KMS-11 (cell line): ENCODE results near the gene SYT1.

Source experiments
- H2AFZ ChIP-seq: fragments of 200-600 bp; sonication (generic); 2 replicates; pipeline ENCODE4 v1.6.1; 2016; ENCODE audit warnings: antibody characterized with exemption, mixed run types, low read depth
- H3K27ac ChIP-seq: fragments of 200-600 bp; sonication (generic); 2 replicates; pipeline ENCODE4 v1.6.1; 2016; ENCODE audit warnings: mild to moderate bottlenecking, mixed run types
- H3K27me3 ChIP-seq: fragments of 200-600 bp; sonication (generic); 2 replicates; pipeline ENCODE4 v1.6.1; 2017; ENCODE audit warnings: mild to moderate bottlenecking, low read depth, mixed run types, moderate library complexity; ENCODE audit not compliant: insufficient read depth
- H3K36me3 ChIP-seq: fragments of 200-600 bp; sonication (generic); 2 replicates; pipeline ENCODE4 v1.6.1; 2017; ENCODE audit warnings: mild to moderate bottlenecking, mixed run types; ENCODE audit not compliant: insufficient read depth
- H3K4me1 ChIP-seq: fragments of 200-600 bp; sonication (generic); 2 replicates; pipeline ENCODE4 v1.6.1; 2016; ENCODE audit warnings: mild to moderate bottlenecking, low read depth, mixed run types; ENCODE audit not compliant: poor library complexity, severe bottlenecking
- H3K4me2 ChIP-seq: fragments of 200-600 bp; sonication (generic); 2 replicates; pipeline ENCODE4 v1.7.0; 2016; ENCODE audit warnings: mild to moderate bottlenecking, mixed run types
- H3K4me3 ChIP-seq: fragments of 200-600 bp; sonication (generic); IDR thresholded peaks from 2 replicates; pipeline ENCODE4 v1.6.1; 2017; ENCODE audit warnings: low read depth, low read length, mixed read lengths; ENCODE audit not compliant: insufficient read depth
- H3K79me2 ChIP-seq: fragments of 200-600 bp; sonication (generic); 2 replicates; pipeline ENCODE4 v1.6.1; 2016; ENCODE audit warnings: low read depth, mixed run types; ENCODE audit not compliant: insufficient read depth
- H3K9ac ChIP-seq: fragments of 200-600 bp; sonication (generic); 2 replicates; pipeline ENCODE4 v1.6.1; 2016; ENCODE audit warnings: mild to moderate bottlenecking, mixed run types
- H4K20me1 ChIP-seq: fragments of 200-600 bp; sonication (generic); 2 replicates; pipeline ENCODE4 v1.6.1; 2016; ENCODE audit warnings: mild to moderate bottlenecking, mixed run types; ENCODE audit not compliant: insufficient read depth
- CTCF ChIP-seq: fragments of 200-600 bp; sonication (generic); conservative IDR thresholded peaks from 2 replicates; pipeline ENCODE4 v1.6.1; 2017; ENCODE audit warnings: low read depth, mild to moderate bottlenecking, antibody characterized with exemption, low read length, moderate library complexity, mixed read lengths

Gene SYT1

GRCh38 chr12:79260923-79261322 is 396.3 kb downstream of the SYT1 start:
- Histone ChIP-seq H3K4me1 (peaks cover 11% of the 10 kb centered on the region), H3K9ac (no peak overlapping the region), H3K27me3 (no peaks in the 10 kb centered on the region), H3K4me3 (no peak overlapping the region), H2AFZ (no peak overlapping the region), H3K27ac (no peak overlapping the region), H3K36me3 (no peaks in the 10 kb centered on the region), H3K4me2 (no peak overlapping the region), H3K79me2 (no peaks in the 10 kb centered on the region), H4K20me1 (no peaks in the 10 kb centered on the region)
- TF ChIP-seq CTCF: no peak

GRCh38 chr12:79262938-79263337 is 398.4 kb downstream of the SYT1 start:
- no peak overlapping the region for H3K27ac ChIP-seq
- H4K20me1 ChIP-seq: no peaks in the 10 kb centered on the region
- H3K4me2 ChIP-seq: no peak overlapping the region
- no peaks in the 10 kb centered on the region for H3K27me3 ChIP-seq
- H3K36me3 ChIP-seq: no peaks in the 10 kb centered on the region
- no peak overlapping the region for H3K4me3 ChIP-seq
- TF ChIP-seq CTCF: no peak
- no peaks in the 10 kb centered on the region for H3K4me1 ChIP-seq
- H3K79me2 ChIP-seq: no peaks in the 10 kb centered on the region
- no peak overlapping the region for H3K9ac ChIP-seq
- no peak overlapping the region for H2AFZ ChIP-seq

GRCh38 chr12:79266343-79267144 is 402.0 kb downstream of the SYT1 start:
- H3K4me2 ChIP-seq: no peak overlapping the region
- H2AFZ ChIP-seq: no peak overlapping the region
- no peaks in the 10 kb centered on the region for H3K27me3 ChIP-seq
- no peaks in the 10 kb centered on the region for H4K20me1 ChIP-seq
- H3K9ac ChIP-seq: no peak overlapping the region
- H3K36me3 ChIP-seq: no peaks in the 10 kb centered on the region
- no peak overlapping the region for H3K27ac ChIP-seq
- no peak overlapping the region for H3K4me3 ChIP-seq
- TF ChIP-seq CTCF: no peak
- H3K79me2 ChIP-seq: no peaks in the 10 kb centered on the region
- no peaks in the 10 kb centered on the region for H3K4me1 ChIP-seq

GRCh38 chr12:79267580-79267979 is 403.0 kb downstream of the SYT1 start:
- no peaks in the 10 kb centered on the region for H3K36me3 ChIP-seq
- H3K4me2 ChIP-seq: no peak overlapping the region
- peaks cover under 1% of the 10 kb centered on the region for H3K4me1 ChIP-seq
- H4K20me1 ChIP-seq: no peaks in the 10 kb centered on the region
- H3K27me3 ChIP-seq: no peaks in the 10 kb centered on the region
- H3K79me2 ChIP-seq: no peaks in the 10 kb centered on the region
- H3K27ac ChIP-seq: no peak overlapping the region
- no peak overlapping the region for H3K4me3 ChIP-seq
- H2AFZ ChIP-seq: no peak overlapping the region
- no peak for TF ChIP-seq CTCF
- H3K9ac ChIP-seq: no peak overlapping the region
